ENCODE results near the gene CACNA2D3. TPM values are rescaled to one million over a fixed set of nuclear protein-coding genes. Genes with fewer than 3 reads are reported as not detected.

CACNA2D3 gene
- polyA plus RNA-seq, 1 donor from 2014 or later, result 26.2 TPM

DNA sequence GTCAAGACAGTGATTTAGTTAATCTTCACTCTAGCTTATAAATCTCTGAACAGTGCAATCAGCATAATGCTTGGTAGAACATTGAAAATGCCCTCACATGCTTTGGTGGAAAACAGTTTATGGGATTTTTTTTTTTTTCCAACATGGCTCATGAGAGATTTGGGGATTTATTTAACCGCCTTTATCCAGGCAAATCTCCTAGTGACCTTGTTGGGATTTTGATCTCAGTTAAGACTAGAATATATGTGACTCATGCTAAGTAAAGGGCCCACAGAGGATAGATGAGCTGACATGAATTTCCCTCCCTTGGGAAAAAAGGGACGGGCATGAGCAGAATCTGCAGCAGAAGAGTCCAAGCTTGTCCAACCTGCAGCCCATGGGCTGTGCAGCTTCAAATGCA, 786.8 kb downstream of the CACNA2D3 start:
- Histone ChIP-seq H4K20me1 (ENCODE audit: insufficient read depth) (no peaks in the 10 kb centered on the region), H3K9me2 (ENCODE audit: insufficient read depth, low read length) (no peaks in the 10 kb centered on the region), H3K36me3 (ENCODE audit: insufficient read depth, low read length) (no peaks in the 10 kb centered on the region), H3K9ac (ENCODE audit: low read length) (no peak overlapping the region), H2AFZ (ENCODE audit: low read depth, low read length) (no peak overlapping the region), H3K4me2 (ENCODE audit: low read length) (no peak overlapping the region), H3K79me2 (replicated peaks; ENCODE audit: insufficient read depth, low read length) (no peaks in the 10 kb centered on the region), H3K4me3 (ENCODE audit: low read length) (no peak overlapping the region), H3K27ac (ENCODE audit: low read length) (no peak overlapping the region), H3F3A (ENCODE audit: insufficient read depth, low read length, poor library complexity, severe bottlenecking) (no peaks in the 10 kb centered on the region), H3K27me3 (ENCODE audit: insufficient read depth, low read depth, low read length) (no peaks in the 10 kb centered on the region), H3K9me3 (ENCODE audit: low read length) (no peaks in the 10 kb centered on the region)
- TF ChIP-seq SMC3 (conservative IDR thresholded peaks at IDR 0.05; ENCODE audit: poor library complexity) (no peak), MXI1 (conservative IDR thresholded peaks at IDR 0.05; ENCODE audit: poor library complexity, severe bottlenecking) (no peak), EP300 (conservative IDR thresholded peaks at IDR 0.05; ENCODE audit: poor library complexity, severe bottlenecking) (no peak), TAF1 (IDR thresholded peaks at IDR 0.05; ENCODE audit: low read depth) (no peak), EZH2 (IDR thresholded peaks at IDR 0.05; ENCODE audit: borderline replicate concordance, insufficient read depth, low read length, poor library complexity, severe bottlenecking) (no peak), RAD21 (conservative IDR thresholded peaks at IDR 0.05) (no peak), POLR2AphosphoS5 (IDR thresholded peaks at IDR 0.05) (no peak)
- TF ChIP-seq, protein P1, sequence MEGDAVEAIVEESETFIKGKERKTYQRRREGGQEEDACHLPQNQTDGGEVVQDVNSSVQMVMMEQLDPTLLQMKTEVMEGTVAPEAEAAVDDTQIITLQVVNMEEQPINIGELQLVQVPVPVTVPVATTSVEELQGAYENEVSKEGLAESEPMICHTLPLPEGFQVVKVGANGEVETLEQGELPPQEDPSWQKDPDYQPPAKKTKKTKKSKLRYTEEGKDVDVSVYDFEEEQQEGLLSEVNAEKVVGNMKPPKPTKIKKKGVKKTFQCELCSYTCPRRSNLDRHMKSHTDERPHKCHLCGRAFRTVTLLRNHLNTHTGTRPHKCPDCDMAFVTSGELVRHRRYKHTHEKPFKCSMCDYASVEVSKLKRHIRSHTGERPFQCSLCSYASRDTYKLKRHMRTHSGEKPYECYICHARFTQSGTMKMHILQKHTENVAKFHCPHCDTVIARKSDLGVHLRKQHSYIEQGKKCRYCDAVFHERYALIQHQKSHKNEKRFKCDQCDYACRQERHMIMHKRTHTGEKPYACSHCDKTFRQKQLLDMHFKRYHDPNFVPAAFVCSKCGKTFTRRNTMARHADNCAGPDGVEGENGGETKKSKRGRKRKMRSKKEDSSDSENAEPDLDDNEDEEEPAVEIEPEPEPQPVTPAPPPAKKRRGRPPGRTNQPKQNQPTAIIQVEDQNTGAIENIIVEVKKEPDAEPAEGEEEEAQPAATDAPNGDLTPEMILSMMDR (IDR thresholded peaks at IDR 0.05; ENCODE audit: poor library complexity, severe bottlenecking), result no peak
- TF ChIP-seq, protein P2, sequence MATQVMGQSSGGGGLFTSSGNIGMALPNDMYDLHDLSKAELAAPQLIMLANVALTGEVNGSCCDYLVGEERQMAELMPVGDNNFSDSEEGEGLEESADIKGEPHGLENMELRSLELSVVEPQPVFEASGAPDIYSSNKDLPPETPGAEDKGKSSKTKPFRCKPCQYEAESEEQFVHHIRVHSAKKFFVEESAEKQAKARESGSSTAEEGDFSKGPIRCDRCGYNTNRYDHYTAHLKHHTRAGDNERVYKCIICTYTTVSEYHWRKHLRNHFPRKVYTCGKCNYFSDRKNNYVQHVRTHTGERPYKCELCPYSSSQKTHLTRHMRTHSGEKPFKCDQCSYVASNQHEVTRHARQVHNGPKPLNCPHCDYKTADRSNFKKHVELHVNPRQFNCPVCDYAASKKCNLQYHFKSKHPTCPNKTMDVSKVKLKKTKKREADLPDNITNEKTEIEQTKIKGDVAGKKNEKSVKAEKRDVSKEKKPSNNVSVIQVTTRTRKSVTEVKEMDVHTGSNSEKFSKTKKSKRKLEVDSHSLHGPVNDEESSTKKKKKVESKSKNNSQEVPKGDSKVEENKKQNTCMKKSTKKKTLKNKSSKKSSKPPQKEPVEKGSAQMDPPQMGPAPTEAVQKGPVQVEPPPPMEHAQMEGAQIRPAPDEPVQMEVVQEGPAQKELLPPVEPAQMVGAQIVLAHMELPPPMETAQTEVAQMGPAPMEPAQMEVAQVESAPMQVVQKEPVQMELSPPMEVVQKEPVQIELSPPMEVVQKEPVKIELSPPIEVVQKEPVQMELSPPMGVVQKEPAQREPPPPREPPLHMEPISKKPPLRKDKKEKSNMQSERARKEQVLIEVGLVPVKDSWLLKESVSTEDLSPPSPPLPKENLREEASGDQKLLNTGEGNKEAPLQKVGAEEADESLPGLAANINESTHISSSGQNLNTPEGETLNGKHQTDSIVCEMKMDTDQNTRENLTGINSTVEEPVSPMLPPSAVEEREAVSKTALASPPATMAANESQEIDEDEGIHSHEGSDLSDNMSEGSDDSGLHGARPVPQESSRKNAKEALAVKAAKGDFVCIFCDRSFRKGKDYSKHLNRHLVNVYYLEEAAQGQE (IDR thresholded peaks at IDR 0.05; ENCODE audit: borderline replicate concordance), result no peak

DNA sequence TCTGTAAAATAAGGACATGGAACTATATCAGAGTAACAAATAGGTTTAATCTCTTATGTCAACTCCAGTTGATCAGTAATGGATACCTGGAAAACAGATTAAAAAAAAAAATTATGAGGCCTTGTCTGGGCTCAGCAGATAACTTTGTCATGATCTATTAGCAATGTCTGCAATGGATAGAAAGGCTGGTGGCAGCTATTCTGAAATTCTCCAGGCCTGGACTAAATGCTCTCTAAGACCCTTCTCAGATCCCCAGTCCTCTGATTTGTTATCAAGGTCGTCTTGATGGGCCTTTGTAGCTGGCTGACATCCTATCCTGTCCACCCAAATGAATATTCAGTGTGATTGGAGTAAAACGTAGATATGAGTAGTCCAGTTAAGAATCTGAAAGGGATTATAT, 791.8 kb downstream of the CACNA2D3 start:
- Histone ChIP-seq H3K27ac (ENCODE audit: low read length) (no peak overlapping the region), H3K9me2 (ENCODE audit: insufficient read depth, low read length) (no peaks in the 10 kb centered on the region)
- TF ChIP-seq MXI1 (conservative IDR thresholded peaks at IDR 0.05; ENCODE audit: poor library complexity, severe bottlenecking), result no peak
- no peak for TF ChIP-seq RAD21 (conservative IDR thresholded peaks at IDR 0.05)
- TF ChIP-seq TAF1 (IDR thresholded peaks at IDR 0.05; ENCODE audit: low read depth), result no peak
- TF ChIP-seq, protein P2 (IDR thresholded peaks at IDR 0.05; ENCODE audit: borderline replicate concordance), result no peak
- TF ChIP-seq POLR2AphosphoS5 (IDR thresholded peaks at IDR 0.05), result no peak
- no peak for TF ChIP-seq EZH2 (IDR thresholded peaks at IDR 0.05; ENCODE audit: borderline replicate concordance, insufficient read depth, low read length, poor library complexity, severe bottlenecking)

More for the DNA sequence above, 791.8 kb downstream of the CACNA2D3 start:
- no peak overlapping the region for H3K4me2 ChIP-seq (ENCODE audit: low read length)
- H3K79me2 ChIP-seq (replicated peaks; ENCODE audit: insufficient read depth, low read length), result no peaks in the 10 kb centered on the region
- H3F3A ChIP-seq (ENCODE audit: insufficient read depth, low read length, poor library complexity, severe bottlenecking), result no peaks in the 10 kb centered on the region
- no peak overlapping the region for H3K4me3 ChIP-seq (ENCODE audit: low read length)
- H3K9me3 ChIP-seq (ENCODE audit: low read length), result no peaks in the 10 kb centered on the region
- H4K20me1 ChIP-seq (ENCODE audit: insufficient read depth), result no peaks in the 10 kb centered on the region
- H2AFZ ChIP-seq (ENCODE audit: low read depth, low read length), result no peak overlapping the region
- H3K9ac ChIP-seq (ENCODE audit: low read length), result no peak overlapping the region
- no peaks in the 10 kb centered on the region for H3K27me3 ChIP-seq (ENCODE audit: insufficient read depth, low read depth, low read length)
- H3K36me3 ChIP-seq (ENCODE audit: insufficient read depth, low read length), result no peaks in the 10 kb centered on the region

Data from neural cell (in vitro differentiated cells).